H1 (cell line): ENCODE results near the gene FRMPD4. TPM values are rescaled to one million over a fixed set of nuclear protein-coding genes. Genes with fewer than 3 reads are reported as not detected.

Experiments used
- CTCF ChIA-PET: fragments of 300-600 bp; sonication (Branson Sonifier 250); formaldehyde crosslinking; loops from one replicate; lab custom pipeline; 2021; ENCODE audit not compliant: partially characterized antibody; lab: Charles Lee
- POLR2A ChIA-PET: fragments of 300-600 bp; sonication (Branson Sonifier 250); formaldehyde crosslinking; loops from one replicate; lab custom pipeline; 2021; ENCODE audit warnings: inconsistent platforms; ENCODE audit not compliant: partially characterized antibody; lab: Charles Lee
- DNase-seq, 2 experiments: peaks; one replicate each; pipeline versions ENCODE4 v3.0.0 to v3.0.0-alpha.2; 2010 to 2022; ENCODE audit warnings: low spot score in 2 of 2, low read depth in 1 of 2, mixed read lengths in 1 of 2
- FAIRE-seq: peaks from 2 replicates; lab custom pipeline; 2011; peaks lifted over from hg19 to GRCh38; lab: Jason Lieb, UNC
- H2AFZ ChIP-seq: 2 replicates; pipeline ENCODE4 v1.8.1; 2012; ENCODE audit warnings: low read length, inconsistent platforms
- H2AK5ac ChIP-seq: 2 replicates; pipeline ENCODE4 v1.6.1; 2013; ENCODE audit warnings: low read depth, low read length
- H2BK120ac ChIP-seq: replicated peaks from 2 replicates; pipeline ENCODE3; 2013; ENCODE audit warnings: low read depth, low read length, inconsistent platforms
- H2BK12ac ChIP-seq: 2 replicates; pipeline ENCODE4 v1.6.1; 2013; ENCODE audit warnings: low read depth, low read length
- H2BK15ac ChIP-seq: 2 replicates; pipeline ENCODE4 v1.6.1; 2013; ENCODE audit warnings: low read length
- H2BK20ac ChIP-seq: 2 replicates; pipeline ENCODE4 v1.6.1; 2013; ENCODE audit warnings: low read length
- H2BK5ac ChIP-seq: 2 replicates; pipeline ENCODE4 v1.6.1; 2013; ENCODE audit warnings: low read depth, low read length
- H3K14ac ChIP-seq: 2 replicates; pipeline ENCODE4 v1.6.1; 2013; ENCODE audit warnings: inconsistent platforms; ENCODE audit not compliant: insufficient read length
- H3K18ac ChIP-seq: 2 replicates; pipeline ENCODE4 v1.6.1; 2013; ENCODE audit warnings: low read length; ENCODE audit errors: extremely low read depth
- H3K23ac ChIP-seq: 2 replicates; pipeline ENCODE4 v1.6.1; 2013; ENCODE audit warnings: inconsistent platforms; ENCODE audit not compliant: insufficient read length
- H3K23me2 ChIP-seq: 2 replicates; pipeline ENCODE4 v1.6.1; 2013; ENCODE audit warnings: low read depth, low read length
- H3K27ac ChIP-seq: 2 replicates; pipeline ENCODE4 v1.6.1; 2011; ENCODE audit warnings: low read depth, low read length, inconsistent platforms
- H3K27me3 ChIP-seq, 4 experiments: replicated peaks in 1 of 4; 1 replicate in 1 of 4; 2 replicates in 3 of 4; pipeline versions ENCODE4 v1.6.1 to v1.8.1; 2011 to 2013; ENCODE audit warnings: low read length in 3 of 4, mild to moderate bottlenecking in 3 of 4, inconsistent platforms in 2 of 4, mixed read lengths in 2 of 4, moderate library complexity in 1 of 4; ENCODE audit not compliant: control insufficient read depth in 3 of 4, insufficient read depth in 3 of 4; ENCODE audit errors: extremely low read depth in 1 of 4
- H3K36me3 ChIP-seq, 4 experiments: 2 replicates each; pipeline versions ENCODE4 v1.6.1 to v1.8.1; 2011 to 2013; ENCODE audit warnings: mild to moderate bottlenecking in 4 of 4, low read length in 3 of 4, moderate library complexity in 2 of 4, control low read depth in 1 of 4, inconsistent platforms in 1 of 4; ENCODE audit not compliant: insufficient read depth in 4 of 4, control insufficient read depth in 2 of 4
- H3K4ac ChIP-seq: replicated peaks from 2 replicates; pipeline ENCODE3; 2013; ENCODE audit warnings: low read length, low read depth, mixed read lengths, inconsistent platforms; ENCODE audit not compliant: insufficient read length
- H3K4me1 ChIP-seq, 4 experiments: replicated peaks in 1 of 4; 1 replicate in 1 of 4; 2 replicates in 3 of 4; pipeline versions ENCODE4 v1.6.1 to v1.8.1; 2011 to 2013; ENCODE audit warnings: low read length in 3 of 4, inconsistent platforms in 2 of 4, mixed read lengths in 1 of 4; ENCODE audit not compliant: insufficient read depth in 4 of 4, control insufficient read depth in 3 of 4
- H3K4me2 ChIP-seq, 2 experiments: 2 replicates each; pipeline versions ENCODE4 v1.6.1 to v1.8.1; 2011 to 2013; ENCODE audit warnings: low read depth in 2 of 2, low read length in 2 of 2, control low read depth in 1 of 2, inconsistent platforms in 1 of 2, mild to moderate bottlenecking in 1 of 2; ENCODE audit not compliant: insufficient read depth in 1 of 2
- H3K4me3 ChIP-seq, 4 experiments: fragments of 200-600, 300-600 bp in 1 of 4; sonication (generic), shearing (Covaris generic), sonication (Bioruptor Twin) in 1 of 4; 2 replicates each; pipeline versions ENCODE4 v1.5.1 to v1.8.1; 2011 to 2016; ENCODE audit warnings: low read length in 4 of 4, low read depth in 3 of 4, control low read depth in 2 of 4, inconsistent platforms in 2 of 4, mild to moderate bottlenecking in 2 of 4, mixed read lengths in 1 of 4, moderate library complexity in 1 of 4; ENCODE audit not compliant: insufficient read depth in 2 of 4; ENCODE audit errors: extremely low read depth in 1 of 4
- H3K56ac ChIP-seq: replicated peaks from 2 replicates; pipeline ENCODE3; 2013; ENCODE audit warnings: low read depth, mild to moderate bottlenecking, mixed read lengths, low read length, inconsistent platforms; ENCODE audit not compliant: insufficient read length
- H3K79me1 ChIP-seq: 2 replicates; pipeline ENCODE4 v1.6.1; 2013; ENCODE audit warnings: low read depth, low read length, control low read depth
- H3K79me2 ChIP-seq, 2 experiments: 2 replicates each; pipeline versions ENCODE4 v1.6.1 to v1.8.1; 2012 to 2013; ENCODE audit warnings: low read length in 2 of 2, mild to moderate bottlenecking in 2 of 2, inconsistent platforms in 1 of 2; ENCODE audit not compliant: insufficient read depth in 2 of 2, control insufficient read depth in 1 of 2
- H3K9ac ChIP-seq, 4 experiments: replicated peaks in 1 of 4; 1 replicate in 1 of 4; 2 replicates in 3 of 4; pipeline versions ENCODE4 v1.6.1 to v1.8.1; 2011 to 2013; ENCODE audit warnings: low read depth in 3 of 4, low read length in 3 of 4, control low read depth in 2 of 4, mild to moderate bottlenecking in 2 of 4, moderate library complexity in 2 of 4, inconsistent platforms in 1 of 4; ENCODE audit errors: extremely low read depth in 1 of 4
- H3K9me3 ChIP-seq, 2 experiments: 2 replicates each; pipeline versions ENCODE4 v1.6.1 to v1.8.1; 2012 to 2013; ENCODE audit warnings: mild to moderate bottlenecking in 2 of 2, moderate library complexity in 2 of 2, control low read depth in 1 of 2, inconsistent platforms in 1 of 2, low read depth in 1 of 2, low read length in 1 of 2, mixed read lengths in 1 of 2; ENCODE audit not compliant: insufficient read depth in 2 of 2
- H4K20me1 ChIP-seq, 2 experiments: replicated peaks in 1 of 2; 2 replicates each; pipeline versions ENCODE3 to v1.8.1; 2011 to 2013; ENCODE audit warnings: inconsistent platforms in 2 of 2, low read length in 2 of 2, mild to moderate bottlenecking in 1 of 2; ENCODE audit not compliant: insufficient read depth in 2 of 2, control insufficient read depth in 1 of 2
- H4K5ac ChIP-seq: 2 replicates; pipeline ENCODE4 v1.6.1; 2013; ENCODE audit warnings: low read length, low read depth, mixed read lengths, inconsistent platforms; ENCODE audit not compliant: insufficient read length
- H4K8ac ChIP-seq: 2 replicates; pipeline ENCODE4 v1.8.0; 2013; ENCODE audit warnings: mild to moderate bottlenecking, moderate library complexity, low read length, inconsistent platforms; ENCODE audit not compliant: insufficient read depth; ENCODE audit errors: extremely low read depth
- H4K91ac ChIP-seq: replicated peaks from 2 replicates; pipeline ENCODE3; 2013; ENCODE audit warnings: low read length, mixed read lengths, inconsistent platforms; ENCODE audit not compliant: insufficient read length
- HDAC2 ChIP-seq, 2 experiments: fragments of 300-600 bp in 1 of 2; sonication (generic) in 1 of 2; IDR thresholded peaks; 2 replicates each; pipeline ENCODE4 v1.6.1; 2011 to 2012; ENCODE audit warnings: low read depth in 2 of 2, low read length in 2 of 2, mild to moderate bottlenecking in 2 of 2, moderate library complexity in 2 of 2, borderline replicate concordance in 1 of 2, inconsistent platforms in 1 of 2
- KDM4A ChIP-seq: IDR thresholded peaks from one replicate; pipeline ENCODE4 v1.7.1; 2012; ENCODE audit warnings: low read depth, mild to moderate bottlenecking, moderate library complexity, low read length, inconsistent platforms; ENCODE audit not compliant: severe bottlenecking
- POU5F1 ChIP-seq: IDR thresholded peaks from 2 replicates; pipeline ENCODE4 v1.6.1; 2011; ENCODE audit warnings: low read depth, mild to moderate bottlenecking, low read length, moderate library complexity
- SAP30 ChIP-seq: fragments of 300-600 bp; sonication (generic); IDR thresholded peaks from 2 replicates; pipeline ENCODE4 v1.7.1; 2012; ENCODE audit warnings: low read length, moderate library complexity, mild to moderate bottlenecking, inconsistent platforms; ENCODE audit not compliant: insufficient read depth, insufficient replicate concordance
- SIN3A ChIP-seq, 2 experiments: IDR thresholded peaks in 1 of 2; conservative IDR thresholded peaks in 1 of 2; 2 replicates each; pipeline ENCODE4 v1.6.1; 2011 to 2012; ENCODE audit warnings: low read length in 2 of 2, improper control_type of control experiment in 1 of 2, low read depth in 1 of 2, mild to moderate bottlenecking in 1 of 2
- SP1 ChIP-seq: IDR thresholded peaks from 2 replicates; pipeline ENCODE4 v1.6.1; 2011; ENCODE audit warnings: low read depth, low read length
- SUZ12 ChIP-seq: fragments of 200-600 bp; sonication (generic); IDR thresholded peaks from 2 replicates; pipeline ENCODE4 v1.6.1; 2012; ENCODE audit warnings: mild to moderate bottlenecking, inconsistent platforms, low read length, moderate library complexity, mixed read lengths
- TCF12 ChIP-seq: IDR thresholded peaks from 2 replicates; pipeline ENCODE4 v1.6.1; 2011; ENCODE audit warnings: low read depth, mild to moderate bottlenecking, low read length
- WGBS, 2 experiments: shearing (Covaris generic) in 1 of 2; methylation state at CpG; one replicate each; pipeline versions ENCODE4 v1.1.6 to v1.1.7; 2013 to 2015; ENCODE audit warnings: low lambda C conversion rate in 2 of 2, mixed read lengths in 2 of 2, inconsistent platforms in 1 of 2, low coverage in 1 of 2, missing lambda C conversion rate in 1 of 2; ENCODE audit not compliant: insufficient replicate concordance in 2 of 2, insufficient coverage in 1 of 2, insufficient read length in 1 of 2; ENCODE audit errors: extremely low coverage in 1 of 2, missing lambda C conversion rate in 1 of 2; 5-methylcytosine and 5-hydroxymethylcytosine counted together
- polyA plus RNA-seq, 7 experiments: library from polyadenylated mRNA; depleted of rRNA in 3 of 7; stranded (reverse) in 5 of 7; unstranded in 2 of 7; fragments of >200 nt in 5 of 7; fragments of 200-250 nt in 2 of 7; gene quantifications; 1 replicate in 5 of 7; 2 replicates in 1 of 7; 4 replicates in 1 of 7; pipeline versions ENCODE4 v1.2.1 to v1.2.3, GENCODE V29; 2011 to 2013; ENCODE audit warnings: missing spikeins in 2 of 7, mixed read lengths in 2 of 7
- total RNA-seq: library from RNA; stranded (reverse); fragmentation: NEBNext Ultra II Directional; extraction: Animal tissue kit (Norgen Biotek cat#: 25700); gene quantifications from 2 replicates; pipeline ENCODE4 v1.2.1, GENCODE V29; 2021
- TF ChIP-seq, protein P1 (sequence below): IDR thresholded peaks from 2 replicates; pipeline ENCODE4 v1.6.1; 2011; ENCODE audit warnings: low read depth, mild to moderate bottlenecking, low read length; ENCODE audit not compliant: insufficient read depth

Gene FRMPD4
- total and polyA plus RNA-seq, 2 of the 8 experiments (the other 6 are each of a cell fraction or from before 2014, with no cell fraction given), result 0.02 to 0.37 TPM

DNA sequence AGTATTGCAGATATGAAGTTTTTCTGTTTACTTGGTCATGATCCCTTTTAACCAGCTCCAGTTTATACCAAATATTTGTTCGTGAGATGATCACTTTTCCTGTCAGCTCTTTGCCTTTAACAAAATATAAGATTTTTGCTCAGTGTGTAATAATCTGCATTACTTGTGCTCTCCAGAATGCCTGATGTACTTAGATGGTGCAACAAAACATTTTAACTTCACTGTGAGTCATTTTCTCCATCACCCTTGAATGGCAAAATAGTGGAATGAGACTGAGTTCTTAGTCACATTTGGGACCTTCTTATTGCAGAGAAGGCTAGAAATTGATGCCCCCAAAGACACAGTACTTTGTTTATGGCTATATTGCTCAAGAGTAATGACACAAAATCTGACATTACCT, 252.0 kb downstream of the FRMPD4 start:
- Histone ChIP-seq H3K56ac (no peak overlapping the region), H3K27ac (no peak overlapping the region), H4K20me1 (no peaks in the 10 kb centered on the region), H2BK12ac (no peak overlapping the region), H3K23ac (no peak overlapping the region), H4K8ac (no peak overlapping the region), H2AK5ac (no peak overlapping the region), H3K9me3 (no peaks in the 10 kb centered on the region), H2BK15ac (no peak overlapping the region), H2BK20ac (no peak overlapping the region), H4K5ac (no peak overlapping the region), H2BK5ac (no peak overlapping the region), H3K9ac (no peak overlapping the region), H3K79me2 (no peaks in the 10 kb centered on the region), H3K79me1 (no peaks in the 10 kb centered on the region), H2BK120ac (no peak overlapping the region), H3K4ac (no peak overlapping the region), H3K4me2 (no peak overlapping the region), H3K4me3 (no peak overlapping the region), H3K14ac (no peak overlapping the region), H4K91ac (no peak overlapping the region), H2AFZ (no peak overlapping the region), H3K4me1 (no peaks in the 10 kb centered on the region), H3K36me3 (no peaks in the 10 kb centered on the region), H3K27me3 (no peaks in the 10 kb centered on the region), H3K23me2 (no peaks in the 10 kb centered on the region), H3K18ac (no peak overlapping the region)
- CTCF ChIA-PET, result no interaction called here
- 100% methylated on average over 1 of the region's 1 CpG; no CpG with 5 or more reads in 1 of the 2 experiments for WGBS, 2 experiments
- no peak for TF ChIP-seq HDAC2 (IDR thresholded peaks at IDR 0.05; ENCODE audit: borderline replicate concordance in 1 of 2, low read depth in 2 of 2, low read length in 2 of 2)
- TF ChIP-seq SIN3A (conservative IDR thresholded peaks at IDR 0.05 in 1 of 2, IDR thresholded peaks at IDR 0.05 in 1 of 2; ENCODE audit: low read depth in 1 of 2, low read length in 2 of 2), result no peak
- no peak for TF ChIP-seq POU5F1
- no peak for TF ChIP-seq SAP30
- TF ChIP-seq, protein P1, sequence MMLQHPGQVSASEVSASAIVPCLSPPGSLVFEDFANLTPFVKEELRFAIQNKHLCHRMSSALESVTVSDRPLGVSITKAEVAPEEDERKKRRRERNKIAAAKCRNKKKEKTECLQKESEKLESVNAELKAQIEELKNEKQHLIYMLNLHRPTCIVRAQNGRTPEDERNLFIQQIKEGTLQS, result no peak
- no peak for TF ChIP-seq SUZ12
- no peak for TF ChIP-seq KDM4A
- TF ChIP-seq SP1, result no peak
- TF ChIP-seq TCF12, result no peak
- no peak for DNase-seq
- FAIRE-seq, result no peak
- POLR2A ChIA-PET, result no interaction called here
